ENCODE data around the gene ALG10. TPM values are rescaled to one million over a fixed set of nuclear protein-coding genes. Genes with fewer than 3 reads are reported as not detected.

Gene ALG10
- total and polyA plus RNA-seq, 2 of the 4 experiments (the other 2 are of a cell fraction): 2.7 to 9.7 TPM

- H3K27ac ChIP-seq (ENCODE audit: insufficient read depth, low read length): no peak overlapping the region
- no peak overlapping the region for H3K56ac ChIP-seq (ENCODE audit: extremely low read depth, insufficient read depth, low read length)
- DNase-seq (no peak), ATAC-seq (ENCODE audit: low read depth) (no peak)
- H4K5ac ChIP-seq (ENCODE audit: low read depth, low read length): no peak overlapping the region
- no peak overlapping the region for H2AK9ac ChIP-seq (replicated peaks; ENCODE audit: low read depth, low read length, poor library complexity)
- no peak overlapping the region for H4K8ac ChIP-seq (ENCODE audit: low read depth in 2 of 2, low read length in 2 of 2)
- dilution Hi-C loops (cut with HindIII; ENCODE audit: low sequenced_read_pairs, unreplicated experiment): no loop called here
- no peak overlapping the region for H3K4ac ChIP-seq (ENCODE audit: low read depth, low read length)
- H2BK5ac ChIP-seq (ENCODE audit: low read depth, low read length, poor library complexity, severe bottlenecking): no peak overlapping the region
- no peaks in the 10 kb centered on the region for H3K9me1 ChIP-seq (ENCODE audit: insufficient read depth, low read length)
- H3K18ac ChIP-seq (ENCODE audit: low read depth, low read length): no peak overlapping the region
- no peak overlapping the region for H2BK15ac ChIP-seq (ENCODE audit: low read depth, low read length)
- in situ Hi-C loops (cut with MboI; ENCODE audit: low sequenced_read_pairs): no loop called here
- H2AK5ac ChIP-seq (ENCODE audit: low read depth, low read length): no peak overlapping the region
- H3K9ac ChIP-seq (ENCODE audit: low read depth, low read length): no peak overlapping the region
- no peak overlapping the region for H3K23ac ChIP-seq (ENCODE audit: low read depth, low read length)
- TF ChIP-seq MXI1 (IDR thresholded peaks at IDR 0.05; ENCODE audit: borderline replicate concordance, low read depth, low read length): no peak
- no peak for TF ChIP-seq NFE2L2 (IDR thresholded peaks at IDR 0.05; ENCODE audit: low read depth, low read length)
- TF ChIP-seq MAZ (IDR thresholded peaks at IDR 0.05; ENCODE audit: borderline replicate concordance, low read depth, low read length): no peak
- no peak for TF ChIP-seq SMC3 (IDR thresholded peaks at IDR 0.05; ENCODE audit: low read depth, low read length)
- no peak for TF ChIP-seq POLR2A (IDR thresholded peaks at IDR 0.05; ENCODE audit: low read depth, low read length)
- TF ChIP-seq CHD1 (IDR thresholded peaks at IDR 0.05; ENCODE audit: low read depth, low read length): no peak
- no peak for TF ChIP-seq BHLHE40 (IDR thresholded peaks at IDR 0.05; ENCODE audit: low read depth, low read length)
- TF ChIP-seq RCOR1 (IDR thresholded peaks at IDR 0.05; ENCODE audit: insufficient replicate concordance, low read length): no peak
- no peak for TF ChIP-seq MAFK (IDR thresholded peaks at IDR 0.05; ENCODE audit: low read depth, low read length)
- no peak for TF ChIP-seq CTCF (conservative IDR thresholded peaks at IDR 0.05; ENCODE audit: low read depth, low read length)
- TF ChIP-seq ELK1 (IDR thresholded peaks at IDR 0.05; ENCODE audit: borderline replicate concordance, low read depth, low read length): no peak
- no peak for TF ChIP-seq USF2 (IDR thresholded peaks at IDR 0.05; ENCODE audit: low read depth, low read length)
- TF ChIP-seq RAD21 (IDR thresholded peaks at IDR 0.05; ENCODE audit: low read length): no peak
- no peak for TF ChIP-seq FOS (IDR thresholded peaks at IDR 0.05; ENCODE audit: low read depth, low read length)
- TF ChIP-seq CEBPB (IDR thresholded peaks at IDR 0.05; ENCODE audit: low read depth, low read length): no peak
- no peak for TF ChIP-seq RFX5 (IDR thresholded peaks at IDR 0.05; ENCODE audit: low read depth, low read length)
- CTCF ChIA-PET: no interaction called here
- H3K4me2 ChIP-seq (ENCODE audit: low read depth, low read length): no peak overlapping the region
- no peaks in the 10 kb centered on the region for H4K20me1 ChIP-seq (ENCODE audit: insufficient read depth, low read length)
- H3K36me3 ChIP-seq (ENCODE audit: control insufficient read depth, insufficient read depth, low read length): no peaks in the 10 kb centered on the region
- no peak overlapping the region for H4K91ac ChIP-seq (ENCODE audit: insufficient read depth, low read depth, low read length)
- no peak overlapping the region for H3K14ac ChIP-seq (replicated peaks; ENCODE audit: low read depth, low read length)
- no CpG with 5 or more reads among the region's 1 CpG for WGBS, 2 experiments (ENCODE audit: extremely low coverage in 2 of 2, insufficient read length in 1 of 2)
- no peaks in the 10 kb centered on the region for H3K4me1 ChIP-seq (ENCODE audit: control insufficient read depth, insufficient read depth, low read length)
- H3K79me1 ChIP-seq (ENCODE audit: low read depth in 1 of 2, low read length in 2 of 2): no peaks in the 10 kb centered on the region
- no peak overlapping the region for H2AFZ ChIP-seq (replicated peaks; ENCODE audit: low read length, poor library complexity)
- H2BK20ac ChIP-seq (ENCODE audit: low read depth, low read length): no peak overlapping the region
- BruUV-seq (replicated peaks): no TSS peak
- POLR2A ChIA-PET (ENCODE audit: unreplicated experiment): no interaction called here
- no peaks in the 10 kb centered on the region for H3K27me3 ChIP-seq (ENCODE audit: control insufficient read depth, insufficient read depth, low read length)
- intact Hi-C loops (cut with micrococcal nuclease): no loop called here
- no peak overlapping the region for H3K4me3 ChIP-seq (ENCODE audit: insufficient read depth, low read depth, low read length)
- H2BK120ac ChIP-seq (ENCODE audit: low read depth, low read length): no peak overlapping the region
- H3K9me3 ChIP-seq (ENCODE audit: control insufficient read depth, insufficient read depth, low read length): peaks cover 2% of the 10 kb centered on the region; the same call in 1 of the 2 replicates
Measured at GRCh38 chr12:34051486-34051885, 29.2 kb downstream of the ALG10 start.
